Occipital lobe (tissue), 2 donors: ENCODE results near the gene OVCH2. TPM values are rescaled to one million over a fixed set of nuclear protein-coding genes. Genes with fewer than 3 reads are reported as not detected.
A peak's percentile ranks its signal among the peaks of the same experiment; 100 is the strongest.
"Not testable (repeated sequence)": the region's sequence is repeated elsewhere in the genome, so short reads cannot be mapped to it uniquely, and the experiment has no call there.

Source experiments
- DNase-seq: peaks from one replicate; lab custom pipeline; 2025; lab: John Stamatoyannopoulos, UW
- total RNA-seq: library from RNA; depleted of rRNA; stranded (reverse); fragments of >200 nt; gene quantifications from one replicate; pipeline ENCODE4 v1.2.3, GENCODE V29; 2014

Gene OVCH2
- total RNA-seq, 1 donor from 2014 or later: not detected

- no peak for DNase-seq
Observed at GRCh38 chr11:7671347-7672215, 34.7 kb downstream of the OVCH2 start.

DNA sequence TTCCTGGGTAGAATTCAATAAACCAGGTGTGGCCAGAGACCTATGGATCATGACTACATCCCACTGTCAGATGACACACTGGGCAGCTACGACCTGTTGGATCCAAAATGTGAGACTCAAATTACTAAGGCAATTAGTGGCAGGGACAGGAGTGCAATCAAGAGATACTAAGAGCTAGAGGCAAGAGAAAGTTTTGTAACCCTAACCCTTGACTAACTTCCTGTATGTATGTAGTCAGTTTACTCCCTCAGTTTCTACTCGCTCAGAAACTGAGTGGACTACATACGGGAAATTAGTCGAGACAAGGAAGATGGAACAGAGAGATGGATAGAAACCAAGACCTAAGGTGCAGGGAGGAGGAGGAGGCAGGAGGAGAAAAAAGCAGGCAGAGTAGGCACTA is 35.6 kb downstream of the OVCH2 start:
- DNase-seq: no peak

DNA sequence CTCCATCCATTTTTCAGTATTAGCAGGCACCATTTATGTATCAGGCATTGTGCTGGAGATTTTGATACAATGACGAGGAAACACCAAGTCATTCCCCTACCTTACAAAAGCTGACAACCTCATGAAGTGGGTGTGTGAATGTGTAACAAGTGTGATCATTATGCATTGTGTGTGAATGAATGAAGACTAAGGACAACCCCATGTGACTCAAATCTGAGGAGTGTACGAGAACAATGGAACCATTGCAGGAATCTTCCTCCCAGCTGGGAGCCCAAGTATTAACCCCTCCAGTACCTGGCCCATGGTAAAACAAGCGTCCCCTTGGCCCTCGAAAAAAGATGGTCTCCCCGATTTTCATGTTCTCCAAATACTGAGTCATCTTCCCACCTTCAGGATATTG is 37.4 kb downstream of the OVCH2 start:
- DNase-seq: no peak

DNA sequence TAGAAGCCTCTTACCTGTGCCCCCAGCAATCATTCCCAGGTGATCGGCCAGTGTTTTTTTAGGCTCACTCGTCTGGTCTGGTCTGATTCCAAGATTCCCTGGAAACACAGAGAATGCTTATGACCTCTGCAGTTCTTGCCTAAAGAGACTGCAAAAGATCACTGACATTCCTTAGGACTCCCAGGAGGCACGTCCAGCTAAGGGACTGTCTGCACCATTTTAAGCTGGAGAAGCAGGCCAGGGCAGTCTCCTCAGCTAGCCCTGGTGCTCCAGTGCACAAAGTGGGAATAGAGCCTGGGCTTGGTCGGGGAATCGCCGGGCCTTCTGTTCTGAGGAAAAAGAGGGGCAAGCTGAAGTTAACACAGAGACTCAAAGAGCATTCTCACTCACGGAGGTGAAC is 37.8 kb downstream of the OVCH2 start:
- no peak for DNase-seq

DNA sequence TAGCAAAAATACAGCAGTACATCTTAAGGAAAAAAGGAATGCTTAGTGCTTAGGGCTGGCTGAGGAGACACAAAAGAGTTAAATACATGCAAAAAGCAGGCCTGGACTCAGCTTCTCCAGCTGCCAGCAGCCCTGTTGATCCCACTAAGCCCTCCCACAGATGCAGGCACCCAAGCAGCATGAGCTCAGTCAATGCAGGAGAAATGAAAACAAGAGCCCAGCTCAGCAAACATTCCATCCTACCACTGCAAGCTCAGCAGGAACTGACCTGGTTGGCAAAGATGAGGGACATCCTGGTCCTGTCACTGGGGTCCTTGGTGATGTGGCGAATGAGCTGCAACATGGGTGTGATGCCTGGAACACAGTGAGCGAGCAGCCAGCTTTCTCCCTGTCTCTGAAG is 38.8 kb downstream of the OVCH2 start:
- DNase-seq: no peak

- DNase-seq: no peak
Observed at GRCh38 chr11:7666292-7666866, 39.9 kb downstream of the OVCH2 start.

GRCh38 chr11:7665473-7666291 is 40.6 kb downstream of the OVCH2 start:
- peak; percentile 10 for DNase-seq

DNA sequence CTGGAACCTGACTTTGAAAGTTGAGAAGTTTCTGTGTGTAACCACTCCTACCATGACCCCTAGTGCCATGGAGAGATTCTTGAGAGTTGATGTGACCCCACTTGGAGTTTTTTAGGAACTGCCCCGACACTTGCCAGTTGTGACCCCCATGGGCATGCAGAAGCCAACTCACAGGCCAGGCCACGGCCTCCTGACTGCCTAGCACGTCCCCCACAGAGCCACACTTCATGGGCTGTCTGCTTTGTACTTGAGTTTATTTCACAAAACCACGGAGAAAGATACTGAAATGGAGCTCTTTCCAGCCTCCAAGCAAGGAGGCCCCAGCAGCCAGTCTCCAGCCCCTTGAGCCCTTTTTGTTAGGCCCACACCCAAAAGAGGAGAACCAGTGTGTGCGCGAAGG is 41.4 kb downstream of the OVCH2 start:
- DNase-seq: no peak

DNA sequence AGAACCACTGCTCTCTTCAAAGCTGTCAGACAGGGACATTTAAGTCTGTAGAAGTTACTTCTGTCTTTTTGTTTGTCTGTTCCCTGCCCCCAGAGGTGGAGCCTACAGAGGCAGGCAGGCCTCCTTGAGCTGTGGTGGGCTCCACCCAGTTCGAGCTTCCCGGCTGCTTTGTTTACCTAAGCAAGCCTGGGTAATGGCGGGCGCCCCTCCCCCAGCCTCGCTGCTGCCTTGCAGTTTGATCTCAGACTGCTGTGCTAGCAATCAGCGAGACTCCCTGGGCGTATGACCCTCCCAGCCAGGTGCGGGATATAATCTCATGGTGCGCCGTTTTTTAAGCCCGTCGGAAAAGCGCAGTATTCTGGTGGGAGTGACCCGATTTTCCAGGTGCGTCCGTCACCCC is 42.7 kb downstream of the OVCH2 start:
- not testable (repeated sequence) for DNase-seq

- DNase-seq: peak; percentile 18
Observed at GRCh38 chr11:7657306-7658025, 48.8 kb downstream of the OVCH2 start.

DNA sequence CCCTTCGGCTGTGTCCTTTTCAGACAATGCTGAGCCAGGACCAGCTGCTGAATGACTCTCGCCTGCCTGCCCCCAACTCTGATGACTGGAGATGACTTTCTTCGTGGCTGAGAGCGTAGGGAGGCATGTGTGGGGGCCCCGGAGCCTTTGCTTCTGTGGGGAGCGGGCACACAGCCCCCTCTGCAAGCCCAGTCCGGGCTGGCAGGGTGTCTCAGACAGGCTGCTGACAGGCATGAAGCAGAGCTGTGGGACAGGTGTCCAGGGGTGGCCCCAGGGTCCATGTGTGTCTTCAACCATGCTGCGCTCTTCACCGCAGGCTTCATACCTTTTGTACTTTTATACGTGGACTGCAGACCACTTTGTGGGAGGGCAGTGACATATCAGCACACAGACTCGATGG is 49.6 kb downstream of the OVCH2 start:
- DNase-seq: no peak

GRCh38 chr11:7655253-7656217 is 50.7 kb downstream of the OVCH2 start:
- DNase-seq: no peak

DNA sequence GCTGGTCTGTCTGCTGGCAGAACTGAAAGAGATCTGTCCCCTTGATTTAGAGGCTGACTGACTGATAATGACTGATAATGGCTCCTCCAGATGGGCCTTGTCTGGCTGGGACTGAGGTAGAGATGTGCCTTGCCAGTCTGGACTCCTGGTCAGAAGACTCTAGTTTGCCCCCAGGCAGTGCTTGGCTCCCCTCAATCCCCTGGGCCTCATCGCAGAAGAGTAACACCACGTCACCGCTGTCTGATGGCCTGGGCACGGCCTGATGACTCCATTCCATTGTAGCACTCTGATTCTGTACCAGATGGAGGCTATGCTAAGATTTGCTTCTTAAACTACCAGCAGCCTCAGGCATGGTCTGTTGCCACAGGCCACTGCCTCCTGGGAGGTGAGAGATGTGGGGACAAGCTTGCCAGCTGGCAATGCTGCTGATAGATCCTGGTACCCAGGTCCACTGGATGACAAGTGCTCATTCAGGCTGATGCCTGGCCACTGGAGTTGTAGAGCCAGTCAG is 52.0 kb downstream of the OVCH2 start:
- DNase-seq: no peak

DNA sequence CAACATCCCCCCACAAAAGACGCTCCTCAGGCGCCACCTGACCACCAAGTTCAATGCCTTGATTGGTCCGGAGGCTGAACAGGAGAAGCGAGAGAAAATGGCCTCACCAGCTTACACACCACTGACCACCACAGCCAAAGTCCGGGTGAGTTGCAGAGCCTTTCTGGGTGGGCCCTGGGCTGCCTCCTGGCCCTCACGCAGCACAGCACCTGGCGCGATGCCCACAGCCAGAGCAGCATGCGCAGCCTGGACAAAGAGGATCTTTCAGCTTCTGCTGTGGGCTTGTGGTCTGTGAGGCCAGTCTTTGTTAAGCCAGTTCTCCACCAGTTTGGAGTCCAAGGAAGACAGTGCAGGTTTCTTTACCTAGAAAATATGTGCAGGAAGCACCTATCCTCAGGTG is 54.6 kb downstream of the OVCH2 start:
- DNase-seq: peak; percentile 67

DNA sequence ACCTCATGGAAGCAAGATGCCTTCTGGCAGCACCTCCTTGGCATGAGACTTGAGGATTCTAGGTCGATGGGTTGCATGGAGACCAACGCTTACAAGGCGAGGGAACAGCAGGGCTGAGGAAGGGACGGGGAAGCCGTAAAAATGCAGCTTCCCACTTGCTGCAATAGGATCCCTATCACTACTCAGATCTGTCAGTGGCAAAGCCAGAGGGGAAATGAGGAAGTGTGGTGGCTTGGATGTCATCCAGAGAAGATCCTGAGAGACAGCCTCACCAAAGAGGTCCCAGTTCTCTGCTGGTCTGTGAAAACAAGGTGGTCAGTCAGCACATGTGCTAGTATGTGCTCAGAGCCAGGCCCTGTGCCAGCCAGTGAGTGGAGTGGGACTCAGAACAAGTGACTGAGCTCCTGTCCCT is 55.1 kb downstream of the OVCH2 start:
- DNase-seq: no peak

- DNase-seq: no peak
Observed at GRCh38 chr11:7648264-7648663, 58.0 kb downstream of the OVCH2 start.

DNA sequence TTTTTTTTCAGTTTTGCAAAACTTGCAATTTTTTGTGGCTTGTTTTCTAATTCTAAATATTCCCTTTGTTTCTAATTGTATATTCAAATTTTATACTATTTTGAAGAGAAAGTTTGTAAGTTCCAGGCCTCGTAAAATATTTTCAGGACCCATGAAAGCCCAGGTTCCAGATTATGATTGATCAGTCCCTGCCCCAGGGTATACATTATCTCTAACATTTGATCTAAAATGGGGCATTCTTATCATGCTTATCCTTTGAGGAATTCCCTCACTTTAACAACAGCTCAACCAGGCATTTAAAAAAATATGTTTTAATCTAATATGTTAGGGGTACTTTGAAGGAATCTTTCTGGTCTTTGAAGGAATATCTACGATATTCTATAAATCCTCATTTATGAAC is 59.4 kb downstream of the OVCH2 start:
- no peak for DNase-seq

DNA sequence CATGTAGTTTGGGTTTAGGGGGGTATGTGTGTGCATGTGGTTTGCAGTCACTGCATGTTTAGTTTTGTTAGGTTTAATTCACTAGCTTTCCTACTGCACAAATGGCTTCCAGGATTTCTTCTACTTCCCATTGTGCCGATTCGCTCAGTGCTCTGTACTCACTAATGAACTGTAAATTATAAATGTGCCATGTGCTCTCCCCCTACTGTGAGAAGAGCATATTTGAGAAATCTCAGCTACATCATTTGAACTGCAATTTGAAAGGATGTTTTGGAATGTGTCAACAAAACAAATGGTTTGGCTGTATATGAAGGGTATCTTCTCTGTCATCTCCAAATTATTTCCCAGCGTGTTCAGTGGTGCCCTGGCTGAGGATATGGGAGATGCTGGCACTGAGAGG is 61.1 kb downstream of the OVCH2 start:
- no peak for DNase-seq

GRCh38 chr11:7643314-7643713 is 63.0 kb downstream of the OVCH2 start:
- no peak for DNase-seq

DNA sequence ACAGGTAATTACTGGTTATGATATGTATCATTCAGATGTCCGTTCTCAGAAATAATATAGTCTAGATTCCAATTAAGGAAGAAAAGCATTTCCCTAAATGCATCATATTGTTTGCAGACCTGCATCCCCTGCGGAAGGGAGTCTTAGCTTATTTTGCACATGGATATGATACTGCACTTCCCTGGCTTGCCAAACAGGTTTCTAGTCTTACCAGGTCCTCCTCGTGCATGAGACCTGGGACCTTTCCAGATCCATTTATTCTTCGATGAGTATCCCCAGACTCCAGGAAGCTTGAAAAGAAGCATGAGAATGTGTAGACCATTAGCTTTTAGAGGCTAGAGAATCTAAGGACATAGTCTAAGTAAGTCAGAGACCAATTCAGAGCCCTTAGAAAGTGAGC is 63.5 kb downstream of the OVCH2 start:
- DNase-seq: no peak
